ENCODE measurements around the gene GGA1.
A peak's percentile ranks its signal among the peaks of the same experiment; 100 is the strongest.

Gene GGA1

GRCh38 chr22:37669586-37669985, 61.0 kb downstream of the GGA1 start:
- Histone ChIP-seq H3K9me3 (no peaks in the 10 kb centered on the region), H3K36me3 (peaks cover 5% of the 10 kb centered on the region), H3K27me3 (peaks cover 17% of the 10 kb centered on the region), H3K4me1 (ENCODE audit: control insufficient read depth in 1 of 2, insufficient read depth in 1 of 2, low read depth in 1 of 2, low read length in 1 of 2) (peaks cover 16 to 24% of the 10 kb centered on the region in 2 experiments), H3K27ac (no peak overlapping the region), H3K4me3 (ENCODE audit: low read depth in 1 of 2, low read length in 1 of 2) (no peak overlapping the region)
- TF ChIP-seq CTCF (IDR thresholded peaks at IDR 0.05), result no peak

- H3K4me3 ChIP-seq (ENCODE audit: low read depth in 1 of 2, low read length in 1 of 2), result no peak overlapping the region
- H3K27me3 ChIP-seq, result peaks cover 17% of the 10 kb centered on the region
- H3K36me3 ChIP-seq, result no peaks in the 10 kb centered on the region
- no peak overlapping the region for H3K27ac ChIP-seq
- TF ChIP-seq CTCF (IDR thresholded peaks at IDR 0.05), result no peak
- no peaks in the 10 kb centered on the region for H3K9me3 ChIP-seq
- H3K4me1 ChIP-seq (ENCODE audit: control insufficient read depth in 1 of 2, insufficient read depth in 1 of 2, low read depth in 1 of 2, low read length in 1 of 2), result peaks cover 37 to 52% of the 10 kb centered on the region in 2 experiments
Measured at GRCh38 chr22:37672206-37672919, 63.7 kb downstream of the GGA1 start.

- H3K27me3 ChIP-seq, result peaks cover 17% of the 10 kb centered on the region
- no peak overlapping the region for H3K4me3 ChIP-seq (ENCODE audit: low read depth in 1 of 2, low read length in 1 of 2)
- no peak overlapping the region for H3K27ac ChIP-seq
- no peaks in the 10 kb centered on the region for H3K9me3 ChIP-seq
- H3K4me1 ChIP-seq (ENCODE audit: control insufficient read depth in 1 of 2, insufficient read depth in 1 of 2, low read depth in 1 of 2, low read length in 1 of 2), result peaks cover 39 to 58% of the 10 kb centered on the region in 2 experiments
- TF ChIP-seq CTCF (IDR thresholded peaks at IDR 0.05), result no peak
- H3K36me3 ChIP-seq, result no peaks in the 10 kb centered on the region
Measured at GRCh38 chr22:37672920-37673455, 64.4 kb downstream of the GGA1 start.

- peaks cover 17% of the 10 kb centered on the region for H3K27me3 ChIP-seq
- no peaks in the 10 kb centered on the region for H3K36me3 ChIP-seq
- H3K4me3 ChIP-seq (ENCODE audit: low read depth in 1 of 2, low read length in 1 of 2), result peak overlapping the region in 1 of 2 experiments; percentile 84
- H3K4me1 ChIP-seq (ENCODE audit: control insufficient read depth in 1 of 2, insufficient read depth in 1 of 2, low read depth in 1 of 2, low read length in 1 of 2), result peaks cover 39 to 61% of the 10 kb centered on the region in 2 experiments
- H3K27ac ChIP-seq, result peak overlapping the region; percentile 93
- H3K9me3 ChIP-seq, result no peaks in the 10 kb centered on the region
- TF ChIP-seq CTCF (IDR thresholded peaks at IDR 0.05), result no peak
Measured at GRCh38 chr22:37674248-37674647, 65.6 kb downstream of the GGA1 start.

- H3K27me3 ChIP-seq, result peaks cover 17% of the 10 kb centered on the region
- peak within 1 kb of the TSS; percentile 93 for H3K27ac ChIP-seq
- no peaks in the 10 kb centered on the region for H3K9me3 ChIP-seq
- TF ChIP-seq CTCF (IDR thresholded peaks at IDR 0.05), result no peak
- H3K4me1 ChIP-seq (ENCODE audit: control insufficient read depth in 1 of 2, insufficient read depth in 1 of 2, low read depth in 1 of 2, low read length in 1 of 2), result peaks cover 39 to 61% of the 10 kb centered on the region in 2 experiments
- H3K4me3 ChIP-seq (ENCODE audit: low read depth in 1 of 2, low read length in 1 of 2), result peak within 1 kb of the TSS; percentile 62 to 84
- peaks cover 5% of the 10 kb centered on the region for H3K36me3 ChIP-seq
Measured at GRCh38 chr22:37674951-37675929, 66.6 kb downstream of the GGA1 start, which contains the start of gene LGALS1. Gene LGALS1 (plus strand): TSS chr22:37675636. CDS start chr22:37675703, 67 bp downstream.
